Activated naive CD4-positive, alpha-beta T cell treated with anti-CD3 and anti-CD28 coated beads, Interleukin-2, amount 10 ng/mL, durations not matched to agents 7 days and 5 days (primary cell): ENCODE data around the gene AOPEP.

Source experiments
- CTCF ChIA-PET: fragments of 350-600 bp; sonication (Branson Sonifier 250); formaldehyde crosslinking; loops from one replicate; lab custom pipeline; 2021; ENCODE audit warnings: antibody characterized with exemption; lab: Charles Lee
- DNase-seq: peaks from one replicate; pipeline ENCODE4 v3.0.0-alpha.2; 2020
- H3K27ac Mint-ChIP-seq: one replicate; pipeline ENCODE4 v1.8.0; 2021; ENCODE audit warnings: mild to moderate bottlenecking, moderate library complexity, mixed read lengths
- H3K27me3 Mint-ChIP-seq: one replicate; pipeline ENCODE4 v1.8.0; 2021; ENCODE audit warnings: mild to moderate bottlenecking, mixed read lengths
- H3K36me3 Mint-ChIP-seq: one replicate; pipeline ENCODE4 v1.8.0; 2021; ENCODE audit warnings: mixed read lengths
- H3K4me1 Mint-ChIP-seq: one replicate; pipeline ENCODE4 v1.8.0; 2021; ENCODE audit warnings: mixed read lengths
- H3K4me3 Mint-ChIP-seq: one replicate; pipeline ENCODE4 v1.8.0; 2021; ENCODE audit warnings: mild to moderate bottlenecking, moderate library complexity, mixed read lengths
- H3K9me3 Mint-ChIP-seq: one replicate; pipeline ENCODE4 v1.8.0; 2021; ENCODE audit warnings: mixed read lengths

The AOPEP gene

GRCh38 chr9:94729199-94729598 is 2.7 kb downstream of the AOPEP start:
- Mint-ChIP-seq H3K27me3 (peaks cover 4% of the 10 kb centered on the region), H3K27ac (no peak overlapping the region), H3K9me3 (no peaks in the 10 kb centered on the region), H3K4me3 (no peak overlapping the region), H3K36me3 (no peaks in the 10 kb centered on the region), H3K4me1 (peaks cover 16% of the 10 kb centered on the region)
- no peak for DNase-seq
- CTCF ChIA-PET, result no interaction called here

- Mint-ChIP-seq H3K27me3 (no peaks in the 10 kb centered on the region), H3K27ac (no peak overlapping the region), H3K4me1 (no peaks in the 10 kb centered on the region), H3K9me3 (no peaks in the 10 kb centered on the region), H3K36me3 (no peaks in the 10 kb centered on the region), H3K4me3 (no peak overlapping the region)
- DNase-seq, result no peak
- CTCF ChIA-PET, result no interaction called here
These were observed 7.7 kb downstream of the AOPEP start for GRCh38 chr9:94734054-94734754.

- Mint-ChIP-seq H3K36me3 (no peaks in the 10 kb centered on the region), H3K4me1 (no peaks in the 10 kb centered on the region), H3K27ac (no peak overlapping the region), H3K4me3 (no peak overlapping the region), H3K9me3 (no peaks in the 10 kb centered on the region), H3K27me3 (no peaks in the 10 kb centered on the region)
- no peak for DNase-seq
- CTCF ChIA-PET, result no interaction called here
These were observed 10.3 kb downstream of the AOPEP start for GRCh38 chr9:94736759-94737158.

GRCh38 chr9:94740145-94740840 is 13.8 kb downstream of the AOPEP start:
- H3K27ac Mint-ChIP-seq, result no peak overlapping the region
- H3K4me1 Mint-ChIP-seq, result no peaks in the 10 kb centered on the region
- no peaks in the 10 kb centered on the region for H3K9me3 Mint-ChIP-seq
- CTCF ChIA-PET, result no interaction called here
- H3K27me3 Mint-ChIP-seq, result no peaks in the 10 kb centered on the region
- H3K4me3 Mint-ChIP-seq, result no peak overlapping the region
- H3K36me3 Mint-ChIP-seq, result peaks cover 2% of the 10 kb centered on the region
- no peak for DNase-seq

- no peak overlapping the region for H3K4me3 Mint-ChIP-seq
- DNase-seq, result no peak
- peaks cover 4% of the 10 kb centered on the region for H3K36me3 Mint-ChIP-seq
- H3K27me3 Mint-ChIP-seq, result no peaks in the 10 kb centered on the region
- H3K27ac Mint-ChIP-seq, result no peak overlapping the region
- H3K9me3 Mint-ChIP-seq, result no peaks in the 10 kb centered on the region
- CTCF ChIA-PET, result no interaction called here
- no peaks in the 10 kb centered on the region for H3K4me1 Mint-ChIP-seq
These were observed 15.4 kb downstream of the AOPEP start for GRCh38 chr9:94741866-94742265.

- Mint-ChIP-seq H3K9me3 (no peaks in the 10 kb centered on the region), H3K27me3 (no peaks in the 10 kb centered on the region), H3K4me3 (no peak overlapping the region), H3K4me1 (no peaks in the 10 kb centered on the region), H3K27ac (no peak overlapping the region), H3K36me3 (peaks cover 4% of the 10 kb centered on the region)
- CTCF ChIA-PET, result no interaction called here
- no peak for DNase-seq
These were observed 16.8 kb downstream of the AOPEP start for GRCh38 chr9:94743035-94743954.

- CTCF ChIA-PET, result no interaction called here
- peaks cover 17% of the 10 kb centered on the region for H3K36me3 Mint-ChIP-seq
- no peaks in the 10 kb centered on the region for H3K27me3 Mint-ChIP-seq
- peaks cover 11% of the 10 kb centered on the region for H3K9me3 Mint-ChIP-seq
- H3K27ac Mint-ChIP-seq, result no peak overlapping the region
- DNase-seq, result no peak
- H3K4me3 Mint-ChIP-seq, result no peak overlapping the region
- no peaks in the 10 kb centered on the region for H3K4me1 Mint-ChIP-seq
These were observed 19.5 kb downstream of the AOPEP start for GRCh38 chr9:94745806-94746540.

GRCh38 chr9:94746541-94747370 is 20.3 kb downstream of the AOPEP start:
- Mint-ChIP-seq H3K27ac (no peak overlapping the region), H3K4me3 (no peak overlapping the region), H3K36me3 (peaks cover 17% of the 10 kb centered on the region), H3K4me1 (no peaks in the 10 kb centered on the region), H3K9me3 (peaks cover 11% of the 10 kb centered on the region), H3K27me3 (no peaks in the 10 kb centered on the region)
- CTCF ChIA-PET, result no interaction called here
- no peak for DNase-seq

GRCh38 chr9:94754976-94755475 is 28.5 kb downstream of the AOPEP start:
- no peaks in the 10 kb centered on the region for H3K27me3 Mint-ChIP-seq
- H3K27ac Mint-ChIP-seq, result no peak overlapping the region
- H3K4me3 Mint-ChIP-seq, result no peak overlapping the region
- peaks cover 1% of the 10 kb centered on the region for H3K9me3 Mint-ChIP-seq
- CTCF ChIA-PET, result no interaction called here
- DNase-seq, result no peak
- H3K36me3 Mint-ChIP-seq, result peaks cover 5% of the 10 kb centered on the region
- no peaks in the 10 kb centered on the region for H3K4me1 Mint-ChIP-seq

- no peak for DNase-seq
- CTCF ChIA-PET, result interaction anchor here (1.0 to 1.1 kb wide), 2 partner anchors 371 to 374 kb away, joined by 3 read pairs; no protein-coding TSS in a partner anchor
- no peaks in the 10 kb centered on the region for H3K27me3 Mint-ChIP-seq
These were observed 30.7 kb downstream of the AOPEP start for GRCh38 chr9:94757158-94757557.

GRCh38 chr9:94758031-94758430 is 31.5 kb downstream of the AOPEP start:
- no peaks in the 10 kb centered on the region for H3K36me3 Mint-ChIP-seq
- CTCF ChIA-PET, result no interaction called here
- no peak for DNase-seq

More at GRCh38 chr9:94757158-94757557, 30.7 kb downstream of the AOPEP start:
- no peak overlapping the region for H3K4me3 Mint-ChIP-seq
- peaks cover 2% of the 10 kb centered on the region for H3K36me3 Mint-ChIP-seq
- no peaks in the 10 kb centered on the region for H3K9me3 Mint-ChIP-seq
- no peak overlapping the region for H3K27ac Mint-ChIP-seq
- no peaks in the 10 kb centered on the region for H3K4me1 Mint-ChIP-seq

GRCh38 chr9:94758880-94759279 is 32.4 kb downstream of the AOPEP start:
- Mint-ChIP-seq H3K36me3 (no peaks in the 10 kb centered on the region), H3K27me3 (no peaks in the 10 kb centered on the region), H3K9me3 (no peaks in the 10 kb centered on the region), H3K27ac (no peak overlapping the region), H3K4me3 (no peak overlapping the region), H3K4me1 (no peaks in the 10 kb centered on the region)
- CTCF ChIA-PET, result interaction anchor here (1.4 kb wide), 1 partner anchor 25 kb away, joined by 4 read pairs; no protein-coding TSS in a partner anchor
- DNase-seq, result no peak

More at GRCh38 chr9:94758031-94758430, 31.5 kb downstream of the AOPEP start:
- H3K27me3 Mint-ChIP-seq, result no peaks in the 10 kb centered on the region
- no peak overlapping the region for H3K4me3 Mint-ChIP-seq
- no peaks in the 10 kb centered on the region for H3K4me1 Mint-ChIP-seq
- H3K9me3 Mint-ChIP-seq, result no peaks in the 10 kb centered on the region
- H3K27ac Mint-ChIP-seq, result no peak overlapping the region

- Mint-ChIP-seq H3K27me3 (no peaks in the 10 kb centered on the region), H3K9me3 (no peaks in the 10 kb centered on the region), H3K4me1 (no peaks in the 10 kb centered on the region), H3K4me3 (no peak overlapping the region), H3K36me3 (no peaks in the 10 kb centered on the region), H3K27ac (no peak overlapping the region)
- DNase-seq, result no peak
- CTCF ChIA-PET, result interaction anchor here (1.4 kb wide), 1 partner anchor 23 kb away, joined by 4 read pairs; no protein-coding TSS in a partner anchor
These were observed 33.5 kb downstream of the AOPEP start for GRCh38 chr9:94760010-94760409.
